ENCODE data around the gene KRTAP5-8.
A peak's percentile ranks its signal among the peaks of the same experiment; 100 is the strongest.
"Not testable (repeated sequence)": the region's sequence is repeated elsewhere in the genome, so short reads cannot be mapped to it uniquely, and the experiment has no call there.

KRTAP5-8 gene

DNA sequence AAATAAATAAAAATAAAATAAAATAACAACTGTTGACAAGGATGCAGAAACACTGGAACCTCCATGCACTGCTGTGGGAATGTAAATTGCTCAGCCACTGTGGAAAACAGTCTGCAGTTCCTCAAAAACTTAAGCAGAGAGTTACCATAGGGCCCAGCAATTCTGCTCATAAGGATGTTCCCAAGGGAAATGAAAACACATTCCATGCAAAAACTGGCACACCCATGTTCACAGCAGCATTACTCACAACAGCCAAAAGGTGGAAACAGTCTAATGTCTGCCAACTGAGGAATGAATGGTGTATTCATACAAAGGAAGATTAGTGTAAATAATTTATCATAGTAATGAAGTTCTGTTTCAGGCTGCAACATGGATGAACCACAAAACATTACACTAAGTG is 24.3 kb downstream of the KRTAP5-8 start:
- TF ChIP-seq, protein P1, sequence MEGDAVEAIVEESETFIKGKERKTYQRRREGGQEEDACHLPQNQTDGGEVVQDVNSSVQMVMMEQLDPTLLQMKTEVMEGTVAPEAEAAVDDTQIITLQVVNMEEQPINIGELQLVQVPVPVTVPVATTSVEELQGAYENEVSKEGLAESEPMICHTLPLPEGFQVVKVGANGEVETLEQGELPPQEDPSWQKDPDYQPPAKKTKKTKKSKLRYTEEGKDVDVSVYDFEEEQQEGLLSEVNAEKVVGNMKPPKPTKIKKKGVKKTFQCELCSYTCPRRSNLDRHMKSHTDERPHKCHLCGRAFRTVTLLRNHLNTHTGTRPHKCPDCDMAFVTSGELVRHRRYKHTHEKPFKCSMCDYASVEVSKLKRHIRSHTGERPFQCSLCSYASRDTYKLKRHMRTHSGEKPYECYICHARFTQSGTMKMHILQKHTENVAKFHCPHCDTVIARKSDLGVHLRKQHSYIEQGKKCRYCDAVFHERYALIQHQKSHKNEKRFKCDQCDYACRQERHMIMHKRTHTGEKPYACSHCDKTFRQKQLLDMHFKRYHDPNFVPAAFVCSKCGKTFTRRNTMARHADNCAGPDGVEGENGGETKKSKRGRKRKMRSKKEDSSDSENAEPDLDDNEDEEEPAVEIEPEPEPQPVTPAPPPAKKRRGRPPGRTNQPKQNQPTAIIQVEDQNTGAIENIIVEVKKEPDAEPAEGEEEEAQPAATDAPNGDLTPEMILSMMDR (IDR thresholded peaks at IDR 0.05; ENCODE audit: borderline replicate concordance, insufficient read depth, low read depth, low read length) = no peak
- H3K4me3 ChIP-seq (ENCODE audit: low read depth, low read length) = no peak overlapping the region

DNA sequence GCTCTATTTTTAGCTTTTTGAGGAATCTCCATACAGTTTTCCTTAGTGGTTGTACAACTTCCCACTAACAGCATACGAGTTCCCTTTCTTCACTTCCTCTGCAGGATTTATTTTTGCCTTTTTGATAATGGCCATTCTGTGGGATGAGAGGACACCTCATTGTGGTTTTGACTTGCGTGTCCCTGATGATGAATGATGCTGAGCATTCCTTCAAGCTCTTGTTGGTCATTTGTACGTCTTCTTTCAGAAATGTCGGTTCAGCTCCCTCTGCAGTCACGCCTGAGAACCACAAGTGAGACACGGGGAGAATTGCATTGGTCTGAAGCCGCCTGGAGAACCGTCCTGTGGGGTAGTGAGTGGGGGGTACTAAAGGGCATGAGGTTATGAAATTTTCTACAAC is 25.6 kb downstream of the KRTAP5-8 start:
- TF ChIP-seq, protein P1 (IDR thresholded peaks at IDR 0.05; ENCODE audit: borderline replicate concordance, insufficient read depth, low read depth, low read length) = peak; percentile 67
- H3K4me3 ChIP-seq (ENCODE audit: low read depth, low read length) = no peak overlapping the region

DNA sequence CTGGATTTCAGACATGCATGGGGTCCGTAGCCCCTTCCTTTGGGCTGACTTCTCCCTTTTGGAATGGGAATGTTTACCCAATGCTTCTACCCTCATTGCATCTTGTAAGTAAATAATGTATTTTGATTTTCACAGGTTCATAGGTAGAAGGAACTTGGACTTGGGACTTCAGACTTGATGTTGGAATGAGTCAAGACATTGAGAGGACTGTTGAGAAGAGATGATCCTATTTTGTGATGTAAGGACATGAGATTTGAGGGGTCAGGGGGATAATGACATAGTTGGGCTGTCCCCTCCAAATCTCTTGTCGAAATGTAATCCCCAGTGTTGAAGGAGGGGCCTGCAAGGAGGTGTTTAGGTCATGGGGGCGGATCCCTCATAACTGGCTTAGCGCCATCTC is 26.6 kb downstream of the KRTAP5-8 start:
- H3K4me3 ChIP-seq (ENCODE audit: low read depth, low read length) = no peak overlapping the region
- TF ChIP-seq, protein P1 (IDR thresholded peaks at IDR 0.05; ENCODE audit: borderline replicate concordance, insufficient read depth, low read depth, low read length) = no peak

DNA sequence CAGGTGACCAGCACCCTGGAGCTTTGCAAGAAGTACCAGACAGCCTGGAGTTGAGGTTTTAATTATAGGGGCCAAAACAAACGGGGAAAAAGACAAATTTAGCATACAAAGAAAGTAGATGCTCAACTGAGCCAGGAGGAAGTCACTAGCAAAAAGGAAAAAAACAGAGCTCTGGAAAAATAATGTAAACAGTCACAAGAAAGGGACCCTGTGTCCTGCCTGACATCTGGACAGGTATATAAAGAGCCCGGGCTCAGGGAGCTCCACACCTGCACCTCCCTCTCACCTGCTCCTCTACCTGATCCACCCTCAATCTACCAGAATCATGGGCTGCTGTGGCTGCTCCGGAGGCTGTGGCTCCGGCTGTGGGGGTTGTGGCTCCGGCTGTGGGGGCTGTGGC is 27.4 kb downstream of the KRTAP5-8 start, which contains the start of gene KRTAP5-10:
KRTAP5-10 (plus strand) TSS at position 301 of the 400 bp plus-strand sequence; CDS start at position 326, 25 bp downstream.
- TF ChIP-seq, protein P1 (IDR thresholded peaks at IDR 0.05; ENCODE audit: borderline replicate concordance, insufficient read depth, low read depth, low read length) = no peak
- H3K4me3 ChIP-seq (ENCODE audit: low read depth, low read length) = no peak within 1 kb of the TSS

DNA sequence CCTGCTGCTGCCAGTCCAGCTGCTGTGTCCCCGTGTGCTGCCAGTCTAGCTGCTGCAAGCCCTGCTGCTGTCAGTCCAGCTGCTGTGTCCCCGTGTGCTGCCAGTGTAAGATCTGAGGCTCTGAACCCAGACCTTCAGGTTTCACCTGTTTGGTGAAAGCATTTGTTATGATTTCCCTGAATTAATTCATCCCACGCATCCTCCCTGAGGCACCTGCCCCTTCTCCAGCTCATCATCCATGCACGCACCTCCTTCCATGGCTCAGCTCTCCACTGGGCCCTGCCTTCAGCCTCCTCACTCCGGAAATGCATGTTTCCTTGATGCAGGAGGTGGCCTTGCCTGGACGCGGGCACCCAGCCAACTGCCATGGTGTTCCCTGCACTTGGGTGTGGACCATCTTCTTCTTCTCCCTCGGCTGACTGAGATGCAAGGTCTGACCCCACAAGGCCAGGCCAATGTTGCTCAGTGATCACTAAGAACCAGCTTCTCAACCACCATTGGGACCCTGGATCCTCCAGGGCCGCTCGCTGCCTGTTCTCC is 28.3 kb downstream of the KRTAP5-8 start:
- no peak overlapping the region for H3K4me3 ChIP-seq (ENCODE audit: low read depth, low read length)

DNA sequence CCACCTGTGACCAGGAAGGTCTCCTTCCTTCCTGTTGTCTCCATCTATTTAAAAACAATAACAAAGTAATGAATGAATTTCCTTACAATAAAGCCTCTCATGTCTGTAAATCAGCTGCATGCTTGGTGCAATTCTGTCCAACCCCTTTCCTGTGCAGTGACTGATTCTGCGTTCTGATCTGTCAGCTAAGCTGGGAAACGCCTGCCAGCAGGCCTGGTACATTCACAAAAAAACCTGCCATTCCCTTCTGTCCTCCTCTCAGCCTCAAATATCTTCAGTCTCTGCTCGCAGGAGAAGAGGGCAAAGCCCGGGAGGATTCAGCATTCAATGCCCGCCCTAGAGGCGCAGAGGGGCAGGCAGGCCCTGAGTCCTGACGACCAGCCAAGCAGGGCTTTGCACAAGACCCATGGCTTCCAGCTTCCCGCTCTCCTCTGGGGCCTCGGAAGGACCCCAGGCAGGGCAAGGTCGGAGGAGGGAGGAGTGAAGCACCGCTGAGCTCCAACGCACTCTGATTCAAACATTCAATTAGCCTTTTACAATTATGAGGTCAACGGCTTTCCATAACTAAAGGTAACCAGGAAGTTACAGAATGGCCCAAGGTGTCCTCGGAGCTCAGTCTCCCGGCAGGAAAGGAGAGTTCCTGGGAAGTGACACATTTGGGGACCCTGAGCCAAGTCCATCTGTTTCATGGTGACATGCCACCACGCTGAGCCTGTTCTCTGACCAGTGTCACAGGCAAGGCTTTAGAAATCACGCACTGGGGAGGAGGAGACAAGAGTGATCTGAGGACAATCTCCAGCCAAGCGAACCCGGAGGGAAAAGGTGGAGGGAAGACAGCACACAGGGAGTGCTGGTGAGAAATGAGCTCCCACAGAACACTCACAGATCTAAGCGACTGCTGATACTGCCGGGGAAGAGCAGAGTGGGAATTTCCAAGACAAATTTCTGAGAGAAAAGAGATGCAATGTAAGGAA is 29.1 kb downstream of the KRTAP5-8 start:
- H3K4me3 ChIP-seq (ENCODE audit: low read depth, low read length) = not testable (repeated sequence)

More for the DNA sequence above, 28.3 kb downstream of the KRTAP5-8 start:
- TF ChIP-seq, protein P1 (IDR thresholded peaks at IDR 0.05; ENCODE audit: borderline replicate concordance, insufficient read depth, low read depth, low read length) = no peak

DNA sequence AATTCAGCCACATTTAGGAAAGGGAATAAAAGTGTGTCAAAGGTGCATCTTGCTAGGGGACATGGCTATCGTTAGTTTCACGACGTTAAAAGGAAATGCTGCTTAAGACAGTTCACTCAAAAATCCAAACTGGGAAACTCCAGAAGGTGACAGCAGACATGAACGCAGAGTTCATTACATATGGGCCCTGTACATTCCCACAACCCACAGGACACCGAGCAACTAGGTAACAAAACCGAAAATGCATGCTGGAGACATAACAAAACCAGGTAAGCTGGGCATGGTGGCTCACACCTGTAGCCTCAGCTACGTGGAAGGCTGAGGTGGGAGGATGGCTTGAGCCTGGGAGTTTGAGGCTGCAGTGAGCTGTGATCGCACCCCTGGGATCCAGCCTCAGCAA is 29.8 kb downstream of the KRTAP5-8 start:
- not testable (repeated sequence) for H3K4me3 ChIP-seq (ENCODE audit: low read depth, low read length)
